A673 (cell line): ENCODE data around the gene SLC2A6. TPM values are rescaled to one million over a fixed set of nuclear protein-coding genes. Genes with fewer than 3 reads are reported as not detected.

Experiments used
- BruUV-seq: library from RNA; stranded (reverse); fragments of 400-500 nt; replicated peaks from 2 replicates; lab custom pipeline; 2021; lab: Mats Ljungman, UMichigan
- CTCF ChIA-PET: fragments of 300-600 bp; sonication (Branson Sonifier 250); formaldehyde crosslinking; loops from one replicate; lab custom pipeline; 2022; ENCODE audit warnings: antibody characterized with exemption; lab: Charles Lee
- POLR2A ChIA-PET: fragments of 300-600 bp; sonication (Branson Sonifier 250); formaldehyde crosslinking; loops from one replicate; lab custom pipeline; 2022; ENCODE audit warnings: antibody characterized with exemption; ENCODE audit not compliant: low non-redundant PET; lab: Charles Lee
- DNase-seq: peaks from one replicate; pipeline ENCODE4 v3.0.0-alpha.2; 2015; ENCODE audit warnings: low spot score
- H3K27ac ChIP-seq: fragments of 200-600 bp; sonication (generic); 2 replicates; pipeline ENCODE4 v1.5.1; 2016; ENCODE audit warnings: mixed run types, low read depth, mild to moderate bottlenecking, mixed read lengths, antibody characterized with exemption, low read length; ENCODE audit not compliant: poor library complexity, severe bottlenecking
- H3K27me3 ChIP-seq: fragments of 200-600 bp; sonication (generic); replicated peaks from 2 replicates; pipeline ENCODE4 v1.6.1; 2017; ENCODE audit warnings: mixed run types, low read depth, mild to moderate bottlenecking, mixed read lengths, antibody characterized with exemption, low read length; ENCODE audit not compliant: insufficient read depth, poor library complexity
- H3K36me3 ChIP-seq: fragments of 200-600 bp; sonication (generic); 2 replicates; pipeline ENCODE4 v1.6.1; 2016; ENCODE audit warnings: mixed run types, mild to moderate bottlenecking, mixed read lengths, antibody characterized with exemption, low read length; ENCODE audit not compliant: insufficient read depth, poor library complexity, severe bottlenecking
- H3K4me1 ChIP-seq: fragments of 200-600 bp; sonication (generic); 2 replicates; pipeline ENCODE4 v1.6.1; 2017; ENCODE audit warnings: mixed run types, mild to moderate bottlenecking, mixed read lengths, antibody characterized with exemption, low read length; ENCODE audit not compliant: insufficient read depth, poor library complexity, severe bottlenecking
- H3K4me3 ChIP-seq: fragments of 200-600 bp; sonication (generic); 2 replicates; pipeline ENCODE4 v1.5.1; 2016; ENCODE audit warnings: low read depth, mixed run types, mild to moderate bottlenecking, mixed read lengths, low read length; ENCODE audit not compliant: poor library complexity, severe bottlenecking
- H3K9me3 ChIP-seq: fragments of 200-600 bp; sonication (generic); 2 replicates; pipeline ENCODE4 v1.6.1; 2016; ENCODE audit warnings: mixed run types, low read depth, mild to moderate bottlenecking, mixed read lengths, antibody characterized with exemption, low read length; ENCODE audit not compliant: poor library complexity, severe bottlenecking
- CTCF ChIP-seq: fragments of 300-800, 200-600 bp; sonication (generic); conservative IDR thresholded peaks from 2 replicates; pipeline ENCODE4 v1.5.1; 2017; ENCODE audit warnings: low read depth, mild to moderate bottlenecking, antibody characterized with exemption, low read length, moderate library complexity, mixed read lengths
- EZH2 ChIP-seq: fragments of 200-600 bp; sonication (generic); IDR thresholded peaks from 2 replicates; pipeline ENCODE4 v1.6.1; 2017; ENCODE audit warnings: borderline replicate concordance, low read depth, mild to moderate bottlenecking, mixed read lengths, antibody characterized with exemption, low read length; ENCODE audit not compliant: poor library complexity, severe bottlenecking
- intact Hi-C: fragments of 100-400 bp; cut with micrococcal nuclease; formaldehyde crosslinking; loops from one replicate; pipeline ENCODE4 v1.10.0; 2022; ENCODE audit not compliant: unreplicated experiment
- total RNA-seq: library from RNA; stranded (reverse); gene quantifications from 2 replicates; pipeline ENCODE4 v1.2.3, GENCODE V29; 2021

SLC2A6 gene
- total RNA-seq, 1 experiment from 2014 or later = 1.8 TPM

DNA sequence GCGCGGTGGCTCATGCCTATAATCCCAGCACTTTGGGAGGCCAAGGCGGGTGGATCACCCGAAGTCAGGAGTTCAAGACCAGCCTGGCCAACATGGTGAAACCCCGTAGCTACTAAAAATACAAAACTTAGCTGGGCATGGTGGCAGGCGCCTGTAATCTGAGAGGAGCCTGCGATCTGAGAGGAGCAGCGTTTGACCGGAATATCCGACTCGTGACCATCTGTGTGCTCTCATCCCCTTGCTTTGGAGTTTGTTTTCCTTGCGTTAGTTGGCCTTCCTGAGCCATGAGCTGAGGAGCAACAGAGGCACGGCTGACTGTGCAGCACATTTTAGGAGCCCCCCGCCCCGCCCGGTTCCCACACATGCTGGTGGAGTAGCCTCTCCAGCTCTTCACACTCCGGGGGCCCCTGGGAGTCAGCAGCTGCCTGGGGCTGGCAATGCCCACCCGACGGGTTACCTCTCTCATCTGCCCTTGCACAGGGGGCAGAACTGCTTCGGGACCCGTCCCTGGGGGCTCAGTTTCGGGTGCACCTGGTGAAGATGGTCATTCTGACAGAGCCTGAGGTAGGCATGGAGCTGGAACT lies 53.8 kb downstream of the SLC2A6 start:
- CTCF ChIA-PET = no interaction called here
- H3K4me3 ChIP-seq = no peak overlapping the region
- H3K9me3 ChIP-seq = no peaks in the 10 kb centered on the region
- H3K4me1 ChIP-seq = no peaks in the 10 kb centered on the region
- BruUV-seq = no TSS peak
- POLR2A ChIA-PET = no interaction called here
- no peak overlapping the region for H3K27ac ChIP-seq
- TF ChIP-seq CTCF = no peak
- TF ChIP-seq EZH2 = no peak
- no peaks in the 10 kb centered on the region for H3K36me3 ChIP-seq
- intact Hi-C loops = no loop called here
- DNase-seq = no peak
- H3K27me3 ChIP-seq = peaks cover 7% of the 10 kb centered on the region

- H3K27ac ChIP-seq = no peak overlapping the region
- H3K4me1 ChIP-seq = no peaks in the 10 kb centered on the region
- H3K27me3 ChIP-seq = peaks cover 7% of the 10 kb centered on the region
- H3K4me3 ChIP-seq = no peak overlapping the region
- no peaks in the 10 kb centered on the region for H3K36me3 ChIP-seq
- H3K9me3 ChIP-seq = no peaks in the 10 kb centered on the region
- TF ChIP-seq EZH2 (no peak), CTCF (no peak)
- intact Hi-C loops = no loop called here
- POLR2A ChIA-PET = no interaction called here
- BruUV-seq = no TSS peak
- CTCF ChIA-PET = no interaction called here
- no peak for DNase-seq
Measured at GRCh38 chr9:133424187-133424586, 54.7 kb downstream of the SLC2A6 start.

DNA sequence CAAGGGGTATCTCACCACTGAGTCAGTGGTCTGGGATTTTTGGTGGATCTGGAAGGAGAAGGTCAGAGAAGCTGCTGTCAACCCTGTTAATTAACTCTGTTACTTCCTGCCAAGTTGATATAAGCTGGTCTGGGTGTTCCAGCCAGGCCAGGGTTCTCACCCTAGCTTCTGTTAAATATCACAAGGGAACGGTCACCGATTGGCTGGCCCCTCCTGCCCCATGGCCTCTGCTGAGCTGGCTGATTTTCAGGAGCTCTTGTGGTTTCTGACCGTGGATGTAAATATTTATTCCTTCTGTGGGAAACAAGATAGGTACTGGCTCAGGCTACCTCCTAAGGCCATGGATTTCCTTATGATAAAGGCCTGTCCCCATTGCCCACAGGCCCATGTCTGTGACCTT lies 55.7 kb downstream of the SLC2A6 start:
- H3K4me1 ChIP-seq = no peaks in the 10 kb centered on the region
- no peak for TF ChIP-seq EZH2
- H3K9me3 ChIP-seq = no peaks in the 10 kb centered on the region
- no peaks in the 10 kb centered on the region for H3K36me3 ChIP-seq
- no peak for DNase-seq
- no peak overlapping the region for H3K4me3 ChIP-seq
- H3K27ac ChIP-seq = no peak overlapping the region
- ChIA-PET CTCF (no interaction called here), POLR2A (no interaction called here)
- BruUV-seq = no TSS peak
- peaks cover 7% of the 10 kb centered on the region for H3K27me3 ChIP-seq
- intact Hi-C loops = no loop called here
